HUES48 (cell line): ENCODE results near the gene SAG.

ENCODE experiments used
- H3K27ac ChIP-seq: one replicate; pipeline ENCODE4 v1.7.0; 2013; ENCODE audit warnings: low read depth, low read length, inconsistent platforms
- H3K27me3 ChIP-seq: 2 replicates; pipeline ENCODE4 v1.6.1; 2013; ENCODE audit warnings: mild to moderate bottlenecking, low read length; ENCODE audit not compliant: control insufficient read depth, insufficient read depth
- H3K36me3 ChIP-seq: 2 replicates; pipeline ENCODE4 v1.6.1; 2013; ENCODE audit warnings: low read length; ENCODE audit not compliant: control insufficient read depth, insufficient read depth
- H3K4me1 ChIP-seq: 2 replicates; pipeline ENCODE4 v1.6.1; 2013; ENCODE audit warnings: mild to moderate bottlenecking, low read length; ENCODE audit not compliant: control insufficient read depth, insufficient read depth
- H3K4me3 ChIP-seq: 2 replicates; pipeline ENCODE4 v1.5.1; 2013; ENCODE audit warnings: mild to moderate bottlenecking, low read depth, low read length
- H3K9ac ChIP-seq: 2 replicates; pipeline ENCODE4 v1.6.1; 2013; ENCODE audit warnings: mild to moderate bottlenecking, low read depth, low read length, moderate library complexity
- H3K9me3 ChIP-seq: 2 replicates; pipeline ENCODE4 v1.6.1; 2013; ENCODE audit warnings: low read length; ENCODE audit not compliant: control insufficient read depth, insufficient read depth

Gene SAG

GRCh38 chr2:233387667-233388528 is 80.3 kb downstream of the SAG start:
- Histone ChIP-seq H3K9ac (no peak overlapping the region), H3K9me3 (no peaks in the 10 kb centered on the region), H3K27ac (no peak overlapping the region), H3K4me3 (no peak overlapping the region), H3K27me3 (no peaks in the 10 kb centered on the region), H3K4me1 (peaks cover 4% of the 10 kb centered on the region; the same call in 1 of the 2 replicates), H3K36me3 (peaks cover 7% of the 10 kb centered on the region; the same call in 1 of the 2 replicates)

- no peaks in the 10 kb centered on the region for H3K4me1 ChIP-seq
- H3K9me3 ChIP-seq = no peaks in the 10 kb centered on the region
- peaks cover 7% of the 10 kb centered on the region; the same call in 1 of the 2 replicates for H3K36me3 ChIP-seq
- H3K27me3 ChIP-seq = no peaks in the 10 kb centered on the region
- H3K27ac ChIP-seq = no peak overlapping the region
- H3K9ac ChIP-seq = no peak overlapping the region
- no peak overlapping the region for H3K4me3 ChIP-seq
Observed at GRCh38 chr2:233389601-233390125, 82.0 kb downstream of the SAG start.

- Histone ChIP-seq H3K9me3 (no peaks in the 10 kb centered on the region), H3K4me1 (peaks cover 5% of the 10 kb centered on the region), H3K36me3 (no peaks in the 10 kb centered on the region), H3K9ac (no peak overlapping the region), H3K27ac (no peak overlapping the region), H3K27me3 (no peaks in the 10 kb centered on the region), H3K4me3 (no peak overlapping the region)
Observed at GRCh38 chr2:233395687-233396086, 88.1 kb downstream of the SAG start.
